ENCODE data around the gene BCAS4.

Gene BCAS4

GRCh38 chr20:50919567-50919966 lies 124.7 kb downstream of the BCAS4 start:
- DNase-seq, result peak; percentile 16

DNA sequence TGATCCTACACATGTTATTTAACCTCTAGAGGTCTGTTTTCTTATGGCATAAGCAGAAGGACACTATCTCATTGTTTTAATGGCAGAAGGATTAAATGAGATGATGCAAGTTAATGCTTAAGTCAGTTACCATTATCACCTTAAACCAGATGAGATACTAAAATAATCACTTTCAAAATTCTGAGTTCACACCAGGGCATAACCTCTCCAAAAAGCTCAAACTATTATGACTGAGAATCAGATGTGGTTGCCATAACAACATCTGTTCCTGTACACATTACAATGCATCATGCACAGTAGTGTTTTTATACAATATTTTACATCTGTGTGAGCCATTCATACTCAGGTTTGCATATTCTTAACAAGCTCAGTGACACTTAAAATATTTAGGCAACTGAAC lies 126.1 kb downstream of the BCAS4 start:
- no peak for DNase-seq

DNA sequence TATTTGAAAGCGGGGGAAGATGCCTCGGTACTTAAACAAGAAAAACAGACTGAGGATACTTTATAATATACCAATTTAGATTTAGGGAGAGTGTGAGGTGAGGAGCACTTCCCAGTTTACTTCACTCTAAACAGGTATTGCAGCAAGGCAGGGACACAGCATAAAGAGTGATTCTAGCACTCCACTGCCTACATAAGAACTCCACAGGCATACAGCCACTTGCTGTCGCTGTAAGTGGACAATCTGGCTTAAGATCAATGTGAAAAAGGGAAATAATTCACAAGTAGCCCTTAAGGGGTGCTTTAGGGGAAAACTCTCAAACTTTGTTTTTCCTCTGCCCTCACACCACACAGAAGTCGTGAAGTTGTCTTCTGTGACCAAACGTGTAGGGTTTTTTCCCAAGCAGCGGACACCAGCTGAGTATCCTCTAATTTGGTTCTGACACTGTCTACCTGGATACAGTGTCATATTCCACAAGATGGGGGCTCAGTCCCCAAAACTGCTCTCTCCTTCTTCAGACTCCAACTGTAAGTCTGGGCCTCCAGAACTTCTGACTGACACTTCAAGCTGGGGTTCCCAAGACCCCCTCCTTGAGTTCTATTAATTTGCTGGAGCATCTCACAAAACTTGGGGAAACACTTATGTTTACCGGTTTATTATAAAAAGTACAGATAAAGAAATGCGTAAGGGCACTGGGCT lies 127.1 kb downstream of the BCAS4 start:
- DNase-seq, result no peak

- DNase-seq, result no peak
These were observed 129.5 kb downstream of the BCAS4 start for GRCh38 chr20:50924261-50924920.

GRCh38 chr20:50926530-50926929 lies 131.7 kb downstream of the BCAS4 start:
- DNase-seq, result no peak
